Measurements from ENCODE around the gene CCDC91. TPM values are rescaled to one million over a fixed set of nuclear protein-coding genes. Genes with fewer than 3 reads are reported as not detected.

The CCDC91 gene
- total and polyA plus RNA-seq, 2 donors (not counting 1 experiment from before 2014, with no cell fraction given), result 23.9 to 47.6 TPM

- Histone ChIP-seq H4K20me1 (ENCODE audit: control insufficient read depth, extremely low read depth, insufficient read depth, low read length) (no peaks in the 10 kb centered on the region), H3K4me2 (ENCODE audit: extremely low read depth, insufficient read depth, low read length) (no peak overlapping the region), H3K79me2 (ENCODE audit: control insufficient read depth, insufficient read depth, low read length) (no peaks in the 10 kb centered on the region), H3K27me3 (ENCODE audit: control insufficient read depth, insufficient read depth, low read length) (no peaks in the 10 kb centered on the region), H3K36me3 (ENCODE audit: control insufficient read depth, insufficient read depth, low read length) (no peaks in the 10 kb centered on the region), H3K4me3 (replicated peaks in 1 of 4; ENCODE audit: control extremely low read depth in 1 of 4, insufficient read depth in 1 of 4, low read depth in 3 of 4, low read length in 4 of 4) (no peak overlapping the region), H3K4me1 (ENCODE audit: control insufficient read depth, extremely low read depth, insufficient read depth, low read length) (no peaks in the 10 kb centered on the region), H3K27ac (ENCODE audit: insufficient read depth, low read length) (no peak overlapping the region), H3K9ac (ENCODE audit: insufficient read depth, low read length) (no peak overlapping the region), H3K9me3 (ENCODE audit: control insufficient read depth, insufficient read depth, low read depth, low read length) (no peaks in the 10 kb centered on the region), H2AFZ (ENCODE audit: low read length) (no peak overlapping the region)
- peak in 1 of 2 donors; percentile 32 for DNase-seq (ENCODE audit: low read depth in 2 of 2)
- TF ChIP-seq CTCF (conservative IDR thresholded peaks at IDR 0.05 in 1 of 2, IDR thresholded peaks at IDR 0.05 in 1 of 2; ENCODE audit: low read depth in 1 of 2, low read length in 2 of 2), result no peak
- no peak for TF ChIP-seq EZH2 (IDR thresholded peaks at IDR 0.05; ENCODE audit: low read length, missing control alignments)
These were observed 140.9 kb downstream of the CCDC91 start for GRCh38 chr12:28331130-28331529.

- Histone ChIP-seq H3K9ac (ENCODE audit: insufficient read depth, low read length) (no peak overlapping the region), H3K36me3 (ENCODE audit: control insufficient read depth, insufficient read depth, low read length) (no peaks in the 10 kb centered on the region), H4K20me1 (ENCODE audit: control insufficient read depth, extremely low read depth, insufficient read depth, low read length) (no peaks in the 10 kb centered on the region), H3K4me3 (replicated peaks in 1 of 4; ENCODE audit: control extremely low read depth in 1 of 4, insufficient read depth in 1 of 4, low read depth in 3 of 4, low read length in 4 of 4) (no peak overlapping the region), H2AFZ (ENCODE audit: low read length) (no peak overlapping the region), H3K4me1 (ENCODE audit: control insufficient read depth, extremely low read depth, insufficient read depth, low read length) (no peaks in the 10 kb centered on the region), H3K27me3 (ENCODE audit: control insufficient read depth, insufficient read depth, low read length) (no peaks in the 10 kb centered on the region), H3K9me3 (ENCODE audit: control insufficient read depth, insufficient read depth, low read depth, low read length) (no peaks in the 10 kb centered on the region), H3K79me2 (ENCODE audit: control insufficient read depth, insufficient read depth, low read length) (no peaks in the 10 kb centered on the region), H3K27ac (ENCODE audit: insufficient read depth, low read length) (no peak overlapping the region), H3K4me2 (ENCODE audit: extremely low read depth, insufficient read depth, low read length) (no peak overlapping the region)
- DNase-seq (ENCODE audit: low read depth in 2 of 2), result peak; percentile 35 to 54
- TF ChIP-seq EZH2 (IDR thresholded peaks at IDR 0.05; ENCODE audit: low read length, missing control alignments) (no peak), CTCF (conservative IDR thresholded peaks at IDR 0.05 in 1 of 2, IDR thresholded peaks at IDR 0.05 in 1 of 2; ENCODE audit: low read depth in 1 of 2, low read length in 2 of 2) (no peak)
These were observed 150.2 kb downstream of the CCDC91 start for GRCh38 chr12:28340261-28341045.

- no peaks in the 10 kb centered on the region for H3K9me3 ChIP-seq (ENCODE audit: control insufficient read depth, insufficient read depth, low read depth, low read length)
- no peaks in the 10 kb centered on the region for H4K20me1 ChIP-seq (ENCODE audit: control insufficient read depth, extremely low read depth, insufficient read depth, low read length)
- no peak for DNase-seq (ENCODE audit: low read depth in 2 of 2)
- TF ChIP-seq CTCF (conservative IDR thresholded peaks at IDR 0.05 in 1 of 2, IDR thresholded peaks at IDR 0.05 in 1 of 2; ENCODE audit: low read depth in 1 of 2, low read length in 2 of 2) (no peak), EZH2 (IDR thresholded peaks at IDR 0.05; ENCODE audit: low read length, missing control alignments) (no peak)
- H3K9ac ChIP-seq (ENCODE audit: insufficient read depth, low read length), result no peak overlapping the region
- H3K27ac ChIP-seq (ENCODE audit: insufficient read depth, low read length), result no peak overlapping the region
- no peaks in the 10 kb centered on the region for H3K36me3 ChIP-seq (ENCODE audit: control insufficient read depth, insufficient read depth, low read length)
- H2AFZ ChIP-seq (ENCODE audit: low read length), result no peak overlapping the region
- no peaks in the 10 kb centered on the region for H3K79me2 ChIP-seq (ENCODE audit: control insufficient read depth, insufficient read depth, low read length)
- H3K27me3 ChIP-seq (ENCODE audit: control insufficient read depth, insufficient read depth, low read length), result no peaks in the 10 kb centered on the region
- H3K4me1 ChIP-seq (ENCODE audit: control insufficient read depth, extremely low read depth, insufficient read depth, low read length), result no peaks in the 10 kb centered on the region
- H3K4me3 ChIP-seq (replicated peaks in 1 of 4; ENCODE audit: control extremely low read depth in 1 of 4, insufficient read depth in 1 of 4, low read depth in 3 of 4, low read length in 4 of 4), result no peak overlapping the region
- no peak overlapping the region for H3K4me2 ChIP-seq (ENCODE audit: extremely low read depth, insufficient read depth, low read length)
These were observed 153.5 kb downstream of the CCDC91 start for GRCh38 chr12:28343713-28344112.

Measured in fibroblast of lung (primary cell).